HEK293 (cell line): ENCODE measurements around the gene XPO5.

ENCODE experiments used
- CTCF ChIA-PET: fragments of 350-600 bp; formaldehyde crosslinking; extraction: SDS; loops from one replicate; lab custom pipeline; 2021; ENCODE audit warnings: antibody characterized with exemption; lab: Yijun Ruan, JAX
- POLR2A ChIA-PET: fragments of 300-600 bp; formaldehyde crosslinking; extraction: SDS; loops from one replicate; lab custom pipeline; 2020; ENCODE audit warnings: antibody characterized with exemption, inconsistent platforms; lab: Yijun Ruan, JAX
- H3K27ac ChIP-seq: fragments of 200-500 bp; sonication (Bioruptor generic); 2 replicates; pipeline ENCODE4 v1.5.1; 2014; ENCODE audit warnings: low read depth, low read length, control low read depth, inconsistent platforms; ENCODE audit errors: extremely low read depth
- H3K36me3 ChIP-seq, 2 experiments: fragments of 200-500 bp in 1 of 2; sonication (Bioruptor generic) in 1 of 2; 1 replicate in 1 of 2; 2 replicates in 1 of 2; pipeline ENCODE4 v1.5.1; 2014 to 2017; ENCODE audit warnings: inconsistent platforms in 2 of 2, low read length in 2 of 2; ENCODE audit not compliant: control insufficient read depth in 2 of 2, insufficient read depth in 1 of 2
- H3K4me1 ChIP-seq: fragments of 200-500 bp; sonication (Bioruptor generic); 2 replicates; pipeline ENCODE4 v1.5.1; 2014; ENCODE audit warnings: mild to moderate bottlenecking, low read length, inconsistent platforms; ENCODE audit not compliant: control insufficient read depth, insufficient read depth
- H3K4me3 ChIP-seq: 2 replicates; pipeline ENCODE4 v1.5.1; 2011; ENCODE audit warnings: low read depth, mild to moderate bottlenecking, control low read depth, low read length, moderate library complexity
- H3K9me3 ChIP-seq: fragments of 200-500 bp; sonication (Bioruptor generic); 2 replicates; pipeline ENCODE4 v1.5.1; 2014; ENCODE audit warnings: low read depth, low read length, inconsistent platforms; ENCODE audit not compliant: control insufficient read depth, insufficient read depth
- CTCF ChIP-seq: fragments of 450-650 bp; formaldehyde crosslinking; IDR thresholded peaks from 2 replicates; pipeline ENCODE4 v1.5.1; 2016; ENCODE audit warnings: missing biosample characterization, missing genetic modification characterization
- IKZF3 ChIP-seq: fragments of 450-650 bp; IDR thresholded peaks from 2 replicates; pipeline ENCODE4 v1.5.0; 2018; ENCODE audit warnings: missing biosample characterization, mild to moderate bottlenecking, missing genetic modification characterization, moderate library complexity
- KLF8 ChIP-seq: fragments of 450-650 bp; formaldehyde crosslinking; IDR thresholded peaks from 2 replicates; pipeline ENCODE4 v1.5.1; 2016; ENCODE audit warnings: missing biosample characterization, missing genetic modification characterization
- OSR2 ChIP-seq: fragments of 450-650 bp; formaldehyde crosslinking; IDR thresholded peaks from 2 replicates; pipeline ENCODE4 v1.5.1; 2016; ENCODE audit warnings: missing biosample characterization, missing genetic modification characterization
- PRDM6 ChIP-seq: fragments of 450-650 bp; formaldehyde crosslinking; IDR thresholded peaks from 2 replicates; pipeline ENCODE4 v1.5.1; 2017; ENCODE audit warnings: missing biosample characterization, missing genetic modification characterization
- ZBTB21 ChIP-seq: fragments of 450-650 bp; formaldehyde crosslinking; IDR thresholded peaks from 2 replicates; pipeline ENCODE4 v1.5.1; 2017; ENCODE audit warnings: missing biosample characterization, missing genetic modification characterization
- ZIC2 ChIP-seq: fragments of 450-650 bp; formaldehyde crosslinking; IDR thresholded peaks from 2 replicates; pipeline ENCODE4 v1.5.1; 2016; ENCODE audit warnings: missing biosample characterization, missing genetic modification characterization
- ZNF121 ChIP-seq: fragments of 450-650 bp; formaldehyde crosslinking; IDR thresholded peaks from 2 replicates; pipeline ENCODE4 v1.5.1; 2016; ENCODE audit warnings: missing biosample characterization, missing genetic modification characterization
- ZNF140 ChIP-seq: fragments of 450-650 bp; formaldehyde crosslinking; IDR thresholded peaks from 2 replicates; pipeline ENCODE4 v1.5.1; 2016; ENCODE audit warnings: missing biosample characterization, missing genetic modification characterization
- ZNF394 ChIP-seq: fragments of 450-650 bp; formaldehyde crosslinking; IDR thresholded peaks from 2 replicates; pipeline ENCODE4 v1.5.1; 2016; ENCODE audit warnings: missing biosample characterization, missing genetic modification characterization, mild to moderate bottlenecking, moderate library complexity, borderline replicate concordance
- ZNF404 ChIP-seq: fragments of 450-650 bp; formaldehyde crosslinking; IDR thresholded peaks from 2 replicates; pipeline ENCODE4 v1.5.1; 2017; ENCODE audit warnings: missing biosample characterization, missing genetic modification characterization
- ZNF521 ChIP-seq: fragments of 450-650 bp; formaldehyde crosslinking; IDR thresholded peaks from 2 replicates; pipeline ENCODE4 v1.5.1; 2017; ENCODE audit warnings: missing biosample characterization, mild to moderate bottlenecking, missing genetic modification characterization
- ZNF544 ChIP-seq: fragments of 450-650 bp; formaldehyde crosslinking; IDR thresholded peaks from 2 replicates; pipeline ENCODE4 v1.5.0; 2017; ENCODE audit warnings: missing biosample characterization, missing genetic modification characterization
- ZNF560 ChIP-seq: fragments of 450-650 bp; formaldehyde crosslinking; IDR thresholded peaks from 2 replicates; pipeline ENCODE4 v1.5.1; 2017; ENCODE audit warnings: missing biosample characterization, missing genetic modification characterization, borderline replicate concordance
- ZNF571 ChIP-seq: fragments of 450-650 bp; formaldehyde crosslinking; IDR thresholded peaks from 2 replicates; pipeline ENCODE4 v1.5.0; 2017; ENCODE audit warnings: missing biosample characterization, missing genetic modification characterization
- ZNF645 ChIP-seq: fragments of 450-650 bp; formaldehyde crosslinking; IDR thresholded peaks from 2 replicates; pipeline ENCODE4; 2016; ENCODE audit warnings: missing biosample characterization, missing genetic modification characterization
- ZNF660 ChIP-seq: fragments of 450-650 bp; IDR thresholded peaks from 2 replicates; pipeline ENCODE4 v1.5.1; 2018; ENCODE audit warnings: missing biosample characterization, mild to moderate bottlenecking, missing genetic modification characterization
- ZNF768 ChIP-seq: fragments of 450-650 bp; formaldehyde crosslinking; IDR thresholded peaks from 2 replicates; pipeline ENCODE4 v1.5.1; 2018; ENCODE audit warnings: missing biosample characterization, mild to moderate bottlenecking, missing genetic modification characterization
- ZNF776 ChIP-seq: fragments of 450-650 bp; formaldehyde crosslinking; IDR thresholded peaks from 2 replicates; pipeline ENCODE4 v1.5.0; 2017; ENCODE audit warnings: missing biosample characterization, missing genetic modification characterization, borderline replicate concordance

XPO5 gene

GRCh38 chr6:43496370-43497128 lies 79.3 kb downstream of the XPO5 start (continued):
- TF ChIP-seq ZNF560 (tag by site-specific recombination) (no peak), PRDM6 (tag by site-specific recombination) (no peak), IKZF3 (tag by site-specific recombination) (no peak), ZNF645 (tag by site-specific recombination) (no peak), KLF8 (tag by site-specific recombination) (no peak), ZNF776 (tag by site-specific recombination) (no peak), ZNF121 (tag by site-specific recombination) (no peak), ZNF140 (tag by site-specific recombination) (no peak), ZIC2 (tag by site-specific recombination) (peak; percentile 57), OSR2 (tag by site-specific recombination) (no peak), ZNF571 (no peak), ZNF768 (tag by site-specific recombination) (no peak), ZBTB21 (tag by site-specific recombination) (no peak), ZNF544 (tag by site-specific recombination) (no peak), ZNF404 (tag by site-specific recombination) (no peak), ZNF521 (tag by site-specific recombination) (no peak)

GRCh38 chr6:43495409-43495941 lies 80.4 kb downstream of the XPO5 start:
- H3K9me3 ChIP-seq = no peaks in the 10 kb centered on the region
- TF ChIP-seq CTCF (tag by site-specific recombination) = 0 out of 2 replicates have a peak, but pooled peaks have one; percentile 31
- TF ChIP-seq ZNF394 (tag by site-specific recombination) = peak; percentile 27; the same call in 1 of the 2 replicates
- TF ChIP-seq ZNF660 (tag by site-specific recombination) = no peak
- TF ChIP-seq, all 188 proteins: peak for 2
- H3K4me1 ChIP-seq = peaks cover 7% of the 10 kb centered on the region
- H3K27ac ChIP-seq = no peak overlapping the region
- H3K4me3 ChIP-seq = no peak overlapping the region
- POLR2A ChIA-PET = interaction anchor here (0.9 to 1.8 kb wide), 4 partner anchors 11 to 126 kb away, joined by 3 to 5 read pairs (median 4); partner anchors contain the start of genes TJAP1 and ZNF318
- CTCF ChIA-PET = interaction anchor here (0.6 to 11.2 kb wide), 17 partner anchors 9 to 635 kb away, joined by 3 to 142 read pairs (median 8); partner anchors contain the start of genes DLK2 and LRRC73
- H3K36me3 ChIP-seq = peaks cover 9 to 48% of the 10 kb centered on the region in 2 experiments; a peak in 2 of 3 replicates
